ENCODE results near the gene UFM1.

GRCh38 chr13:38316129-38316528, 33.5 kb upstream of the UFM1 start:
- no peak for TF ChIP-seq CTCF (IDR thresholded peaks at IDR 0.05)
- no peak for TF ChIP-seq TCF7L2 (IDR thresholded peaks at IDR 0.05; ENCODE audit: low read depth, low read length)

Measured in Panc1 (cell line).